ENCODE data around the gene TMX2.
"Not testable (repeated sequence)": the region's sequence is repeated elsewhere in the genome, so short reads cannot be mapped to it uniquely, and the experiment has no call there.

Gene TMX2

DNA sequence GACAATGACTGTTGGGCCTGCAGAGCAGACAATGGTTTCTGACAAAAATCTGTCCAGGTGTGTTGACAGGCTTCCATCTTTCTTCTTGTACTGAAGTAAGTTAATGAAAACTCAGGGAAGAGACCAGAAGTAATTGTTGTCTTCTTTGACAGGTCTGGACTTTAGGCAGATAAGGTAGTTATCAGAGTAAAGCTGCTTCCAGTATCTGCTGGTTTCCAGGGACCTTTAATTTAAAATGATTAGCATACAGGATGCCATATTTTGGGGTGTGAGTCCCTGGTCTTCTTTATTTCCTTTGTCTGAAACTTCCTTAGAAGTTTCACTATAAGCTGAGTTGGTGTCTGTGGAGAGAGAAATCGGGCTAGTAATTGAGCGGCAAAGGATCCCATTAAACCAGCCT is 1.4 kb downstream of the TMX2 start:
- no peak for DNase-seq (ENCODE audit: low read depth in 2 of 2)

DNA sequence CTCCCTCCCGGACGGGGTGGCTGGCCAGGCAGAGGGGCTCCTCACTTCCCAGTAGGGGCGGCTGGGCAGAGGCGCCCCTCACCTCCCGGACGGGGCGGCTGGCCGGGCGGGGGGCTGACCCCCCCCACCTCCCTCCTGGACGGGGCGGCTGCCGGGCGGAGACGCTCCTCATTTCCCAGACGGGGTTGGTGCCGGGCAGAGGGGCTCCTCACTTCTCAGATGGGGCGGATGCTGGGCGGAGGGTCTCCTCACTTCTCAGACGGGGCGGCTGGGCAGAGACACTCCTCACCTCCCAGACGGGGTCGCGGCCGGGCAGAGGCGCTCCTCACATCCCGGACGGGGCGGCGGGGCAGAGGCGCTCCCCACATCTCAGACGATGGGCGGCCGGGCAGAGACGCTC is 4.3 kb downstream of the TMX2 start:
- not testable (repeated sequence) for DNase-seq (ENCODE audit: low read depth in 2 of 2)

DNA sequence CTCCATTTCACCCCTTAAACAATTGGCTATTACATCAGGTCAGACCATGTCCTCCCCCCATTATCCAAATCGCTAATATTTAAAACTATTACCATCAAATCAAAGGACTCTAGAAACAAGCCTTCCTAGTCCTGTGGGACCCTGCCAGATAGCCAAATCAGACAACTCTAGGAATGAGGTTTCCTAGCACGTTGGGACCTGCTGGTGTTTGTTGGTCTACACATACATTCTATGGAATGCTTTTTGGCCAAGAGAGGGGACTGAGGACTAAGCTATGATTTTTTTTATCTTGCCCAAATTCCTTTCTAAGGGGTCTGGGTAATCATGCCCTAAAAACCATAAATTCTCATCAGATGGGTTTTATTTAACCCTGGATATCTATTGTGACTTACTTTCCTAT is 14.8 kb downstream of the TMX2 start:
- DNase-seq (ENCODE audit: low read depth in 2 of 2): no peak

DNA sequence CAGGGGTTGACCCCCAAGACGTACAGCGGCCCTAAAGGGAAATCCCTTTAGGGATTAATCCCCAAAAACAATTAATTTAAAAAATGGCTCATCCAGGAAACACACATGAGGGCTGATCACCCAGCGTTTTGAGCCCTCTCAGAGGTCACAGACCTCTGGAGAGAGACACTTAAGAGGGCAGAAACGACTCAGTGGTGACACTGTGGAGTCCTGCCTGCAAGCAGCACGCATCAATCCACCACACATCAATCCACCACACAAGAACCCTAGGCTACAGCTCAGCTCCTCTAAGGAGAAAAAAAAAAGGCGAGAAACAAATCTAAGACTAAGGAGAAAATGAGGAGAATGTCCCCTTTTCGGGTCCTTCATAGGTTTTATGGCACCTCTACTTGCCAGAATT is 16.4 kb downstream of the TMX2 start:
- no peak for DNase-seq (ENCODE audit: low read depth in 2 of 2)

DNA sequence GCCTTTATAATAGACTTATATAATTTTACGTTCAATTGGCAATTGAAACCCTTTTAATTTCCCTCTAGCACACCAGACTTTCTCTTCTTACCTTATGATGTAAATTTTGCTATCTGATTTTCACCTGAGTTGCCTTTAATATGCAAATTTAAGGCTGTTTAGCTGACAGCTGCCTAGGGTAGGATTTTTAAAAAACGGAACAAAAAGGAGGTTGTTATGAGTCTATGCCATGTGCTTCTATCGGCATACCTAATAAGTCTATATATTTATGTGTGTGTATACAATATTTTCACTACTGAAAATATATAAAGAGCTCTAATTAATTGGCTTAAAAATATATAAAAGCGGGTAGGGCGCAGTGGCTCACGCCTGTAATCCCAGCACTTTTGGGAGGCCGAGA is 17.1 kb downstream of the TMX2 start:
- DNase-seq (ENCODE audit: low read depth in 2 of 2): no peak

DNA sequence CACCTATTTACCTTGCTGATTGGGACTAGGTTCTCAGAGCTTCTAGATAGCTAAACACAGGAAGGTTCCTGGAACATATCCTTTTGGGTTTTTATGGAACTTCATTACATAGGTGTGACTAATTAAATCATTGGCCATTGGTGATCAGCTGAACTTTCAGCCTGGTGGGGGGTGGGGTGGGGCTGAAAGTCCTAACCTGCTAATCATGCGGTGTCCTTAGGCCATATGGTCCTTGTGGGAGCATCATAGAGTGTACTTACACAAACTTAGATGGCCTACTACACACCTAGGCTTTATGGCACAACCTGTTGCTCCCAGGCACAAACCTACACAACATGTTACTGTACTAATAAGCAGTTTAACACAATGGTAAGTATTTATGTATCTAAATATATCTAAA is 20.3 kb downstream of the TMX2 start:
- no peak for DNase-seq (ENCODE audit: low read depth in 2 of 2)

DNA sequence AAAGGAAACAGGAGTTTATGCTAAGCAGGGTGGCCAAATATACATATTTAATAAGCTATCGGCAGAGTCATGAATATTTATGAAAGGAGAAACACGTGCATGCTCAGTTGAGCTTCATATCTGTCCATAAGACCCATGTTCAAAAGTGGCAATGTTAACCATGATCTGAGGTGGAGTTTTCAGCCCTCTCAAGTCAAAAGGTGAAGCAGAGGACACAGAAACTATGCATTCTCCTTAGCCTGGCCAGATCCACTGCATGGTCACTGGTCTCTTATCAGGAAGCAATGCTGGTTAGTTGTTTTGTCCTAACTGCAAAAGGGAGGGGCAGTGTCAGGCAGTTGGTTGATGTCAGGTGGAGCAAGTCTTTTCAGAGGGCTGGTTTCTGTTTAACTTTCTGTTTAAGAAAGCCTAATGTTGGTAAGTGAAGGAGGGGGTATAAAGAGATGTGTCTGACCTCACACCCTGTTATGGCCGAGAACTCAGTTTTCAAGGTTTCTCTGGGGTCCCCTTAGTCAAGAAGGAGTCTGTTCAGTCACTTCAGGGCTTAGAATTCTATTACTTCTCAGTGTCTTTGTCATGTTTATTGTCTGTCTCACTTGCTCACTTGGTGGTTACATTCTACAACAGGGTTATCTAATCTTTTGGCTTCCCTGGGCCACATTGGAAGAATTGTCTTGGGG is 23.4 kb downstream of the TMX2 start:
- DNase-seq (ENCODE audit: low read depth in 2 of 2): no peak

DNA sequence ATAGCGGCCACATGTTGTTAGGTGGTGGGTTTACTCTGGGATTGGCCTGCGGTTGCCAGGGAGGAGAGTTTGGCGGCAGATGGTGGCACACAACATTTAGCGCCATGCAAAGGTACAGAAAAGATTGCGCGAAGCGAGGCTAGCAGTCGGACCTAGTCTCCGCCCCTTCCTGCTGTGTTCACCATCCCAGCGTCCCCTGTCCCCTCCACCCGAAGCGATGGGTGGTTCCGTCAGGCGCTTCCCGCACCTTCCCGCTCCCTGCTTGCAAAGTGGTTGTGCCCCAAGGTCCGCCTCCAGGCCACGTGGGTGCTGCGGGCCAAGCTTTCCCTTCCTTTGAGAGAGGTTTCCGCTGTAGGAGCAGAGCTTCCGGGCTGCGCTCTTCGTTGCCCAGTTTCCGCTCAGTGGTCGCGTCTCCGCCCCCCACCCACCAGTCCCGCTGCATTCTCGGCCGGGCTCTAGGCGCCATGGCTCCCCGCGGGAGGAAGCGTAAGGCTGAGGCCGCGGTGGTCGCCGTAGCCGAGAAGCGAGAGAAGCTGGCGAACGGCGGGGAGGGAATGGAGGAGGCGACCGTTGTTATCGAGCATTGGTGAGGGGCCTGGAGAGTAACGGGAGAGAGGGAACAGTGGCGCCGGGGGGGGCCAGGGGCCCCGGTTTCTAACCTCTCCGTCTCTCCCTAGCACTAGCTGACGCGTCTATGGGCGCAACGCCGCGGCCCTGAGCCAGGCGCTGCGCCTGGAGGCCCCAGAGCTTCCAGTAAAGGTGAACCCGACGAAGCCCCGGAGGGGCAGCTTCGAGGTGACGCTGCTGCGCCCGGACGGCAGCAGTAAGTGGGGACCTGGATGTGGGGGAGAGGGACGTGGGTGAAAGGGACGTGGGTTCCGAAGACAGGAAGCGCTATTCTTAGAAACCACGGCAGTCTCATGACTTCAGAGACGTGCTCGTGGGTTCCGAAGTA is 29.0 kb downstream of the TMX2 start, which contains the start of gene SELENOH:
Gene SELENOH, plus strand, starts transcription at position 360 of the 955 bp plus-strand sequence. Its CDS starts 105 bp downstream, at position 465.
- peak; percentile 95 to 96 for DNase-seq (ENCODE audit: low read depth in 2 of 2)

DNA sequence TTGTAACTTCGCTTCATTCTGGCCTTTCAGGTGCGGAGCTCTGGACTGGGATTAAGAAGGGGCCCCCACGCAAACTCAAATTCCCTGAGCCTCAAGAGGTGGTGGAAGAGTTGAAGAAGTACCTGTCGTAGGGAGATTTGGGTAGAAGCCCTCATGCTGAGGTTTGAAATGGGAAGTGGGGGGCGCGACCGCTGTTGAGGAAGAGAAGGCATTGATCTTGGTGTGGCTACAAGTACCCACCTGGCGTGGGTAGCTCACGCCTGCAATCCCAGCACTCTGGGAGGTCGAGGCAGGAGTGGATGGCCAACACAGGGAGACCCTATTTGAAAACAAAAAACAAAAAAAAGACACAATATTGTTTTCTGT is 29.7 kb downstream of the TMX2 start:
- DNase-seq (ENCODE audit: low read depth in 2 of 2): no peak

DNA sequence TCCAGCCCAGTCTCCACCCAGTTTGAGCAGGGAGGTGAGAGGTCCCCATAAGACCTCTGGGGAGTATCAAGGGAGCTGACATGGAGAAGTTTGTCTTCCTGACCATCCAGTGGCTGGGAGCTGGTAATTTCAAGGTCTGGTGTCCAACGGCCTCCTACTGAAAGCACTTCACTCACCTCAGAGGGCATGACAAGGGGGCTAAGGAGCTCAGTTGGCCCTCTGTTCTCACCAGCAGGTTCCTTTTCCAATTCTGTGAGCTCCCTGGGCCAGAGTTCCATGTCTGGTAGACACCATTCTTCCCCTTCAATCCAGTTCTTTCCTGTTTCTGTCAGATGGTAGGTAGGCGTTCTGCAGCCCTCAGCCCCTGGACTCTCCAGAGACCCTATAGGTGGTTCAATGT is 32.0 kb downstream of the TMX2 start:
- DNase-seq (ENCODE audit: low read depth in 2 of 2): no peak

DNA sequence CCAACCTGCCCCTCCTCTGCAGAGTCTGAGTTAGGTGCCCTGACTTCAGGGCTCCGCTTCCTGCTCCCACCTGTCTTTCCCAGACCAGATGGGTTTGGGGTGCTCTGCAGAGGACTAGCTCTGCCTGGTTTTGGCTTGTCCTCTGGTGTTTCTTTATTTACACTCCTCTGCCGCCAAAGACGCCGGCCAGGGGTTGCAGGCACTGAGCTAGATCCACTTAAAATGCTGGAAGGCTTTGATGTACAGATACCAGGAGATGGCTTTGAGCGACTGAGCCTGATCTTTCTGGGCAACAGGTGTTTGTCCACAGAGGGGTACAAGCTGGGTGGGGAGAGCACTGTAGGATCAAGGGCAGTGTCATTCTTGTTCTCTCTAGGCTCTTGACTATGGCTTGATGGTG is 32.8 kb downstream of the TMX2 start:
- no peak for DNase-seq (ENCODE audit: low read depth in 2 of 2)

DNA sequence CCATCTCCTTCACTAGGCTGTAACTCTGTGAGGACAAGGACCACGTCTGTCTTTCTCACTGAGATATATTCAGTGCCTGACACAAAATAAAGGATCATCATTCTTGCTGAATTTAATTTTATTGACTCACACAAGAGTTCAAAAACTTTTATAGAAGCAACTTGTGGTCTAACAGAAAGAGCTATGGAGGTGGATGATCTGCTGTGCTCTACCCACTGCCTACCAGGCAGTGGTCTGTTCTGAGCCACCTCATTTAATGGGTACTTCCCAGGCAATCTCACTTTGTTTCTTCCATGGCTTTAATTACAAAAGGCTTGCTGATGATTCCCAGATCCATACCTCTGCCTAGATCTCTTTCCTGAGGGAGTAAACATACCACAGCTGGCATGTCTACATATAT is 34.5 kb downstream of the TMX2 start:
- DNase-seq (ENCODE audit: low read depth in 2 of 2): no peak

DNA sequence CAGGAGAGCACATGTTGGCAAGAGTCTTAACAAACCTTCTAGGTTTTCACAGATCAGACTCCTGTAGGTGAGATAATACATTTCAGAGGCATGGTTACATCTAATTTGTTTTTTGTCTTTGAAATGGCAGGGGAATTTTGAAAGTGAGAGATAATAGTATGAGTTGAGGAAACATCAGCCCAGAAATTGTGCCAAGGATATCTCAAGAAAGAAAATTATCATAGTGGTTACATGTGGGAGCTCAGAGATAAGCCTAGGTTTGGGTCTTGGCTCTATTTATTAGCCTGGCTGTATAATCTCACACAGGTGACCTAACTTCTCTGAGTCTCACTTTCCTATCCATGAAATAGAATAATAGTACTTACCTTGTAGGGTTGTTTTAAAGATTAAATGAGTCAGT is 38.8 kb downstream of the TMX2 start:
- DNase-seq (ENCODE audit: low read depth in 2 of 2): no peak

DNA sequence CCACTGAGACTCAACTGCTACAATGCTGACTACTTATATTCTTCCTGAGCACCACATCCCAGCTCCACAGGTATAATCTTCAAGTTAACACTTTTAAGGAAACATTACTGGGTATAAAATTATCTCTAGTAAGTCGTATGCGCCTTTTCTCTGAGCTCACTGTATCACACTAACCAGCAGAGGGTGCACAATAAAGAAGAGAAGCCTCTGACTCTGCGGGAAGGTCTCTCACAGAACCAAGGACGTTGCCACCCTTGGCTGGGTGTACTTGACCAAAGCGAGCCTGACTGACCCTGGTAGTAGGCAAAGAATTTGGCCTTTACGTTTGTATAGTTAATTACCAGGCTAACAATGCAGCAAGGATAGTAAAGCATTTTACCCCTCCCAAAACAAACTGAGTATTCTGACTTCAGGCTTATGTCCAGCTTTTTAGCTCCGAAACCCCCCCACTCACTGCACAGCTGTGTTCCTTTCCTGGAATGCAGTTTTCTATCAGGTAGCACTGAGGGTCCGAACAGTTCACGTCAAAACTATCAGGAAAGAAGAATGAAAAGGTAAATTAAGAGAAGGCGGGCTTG is 39.4 kb downstream of the TMX2 start, which contains the start of gene BTBD18:
Gene BTBD18, minus strand, starts transcription at position 144 of the 578 bp plus-strand sequence. CDS start 631 bp downstream, outside the sequence.
- DNase-seq (ENCODE audit: low read depth in 2 of 2): no peak

DNA sequence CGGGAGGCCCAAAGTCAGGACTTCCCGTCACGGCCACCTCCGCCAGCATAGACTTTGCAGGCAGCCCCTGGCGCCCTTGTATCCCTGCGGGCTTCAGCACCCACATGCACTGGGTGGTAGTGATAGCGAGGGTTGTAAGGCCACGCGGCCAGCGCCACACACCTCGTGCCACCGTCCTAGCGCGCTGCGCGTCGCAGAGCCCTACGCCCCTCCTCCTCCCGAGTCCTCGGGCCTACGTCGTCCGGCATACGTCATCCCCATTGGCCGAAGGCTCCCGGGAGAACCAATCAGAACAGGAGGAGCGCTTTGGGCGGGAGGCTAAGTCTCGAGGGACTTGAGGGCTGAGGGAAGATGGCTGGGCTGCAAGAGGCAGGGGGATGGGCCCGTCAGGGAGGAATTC is 40.6 kb downstream of the TMX2 start:
- no peak for DNase-seq (ENCODE audit: low read depth in 2 of 2)

DNA sequence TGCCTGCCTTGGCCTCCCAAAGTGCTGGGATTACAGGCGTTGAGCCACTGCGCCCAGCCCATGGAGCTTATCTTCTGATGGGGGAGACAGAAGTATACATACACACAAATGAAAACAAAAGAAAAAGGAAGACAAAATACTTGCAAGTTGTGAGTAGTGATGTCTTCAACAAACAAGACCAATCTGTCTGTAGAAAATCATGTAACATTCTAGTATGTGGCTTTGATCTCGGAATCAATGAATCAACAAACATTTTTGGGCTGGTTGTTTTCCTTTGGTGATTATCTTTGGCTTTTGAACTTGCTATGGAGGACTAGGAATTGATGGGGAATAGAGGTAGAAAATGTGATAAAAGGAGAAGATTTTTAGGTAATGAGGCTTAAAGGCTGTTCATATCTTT is 45.8 kb downstream of the TMX2 start:
- DNase-seq (ENCODE audit: low read depth in 2 of 2): no peak

DNA sequence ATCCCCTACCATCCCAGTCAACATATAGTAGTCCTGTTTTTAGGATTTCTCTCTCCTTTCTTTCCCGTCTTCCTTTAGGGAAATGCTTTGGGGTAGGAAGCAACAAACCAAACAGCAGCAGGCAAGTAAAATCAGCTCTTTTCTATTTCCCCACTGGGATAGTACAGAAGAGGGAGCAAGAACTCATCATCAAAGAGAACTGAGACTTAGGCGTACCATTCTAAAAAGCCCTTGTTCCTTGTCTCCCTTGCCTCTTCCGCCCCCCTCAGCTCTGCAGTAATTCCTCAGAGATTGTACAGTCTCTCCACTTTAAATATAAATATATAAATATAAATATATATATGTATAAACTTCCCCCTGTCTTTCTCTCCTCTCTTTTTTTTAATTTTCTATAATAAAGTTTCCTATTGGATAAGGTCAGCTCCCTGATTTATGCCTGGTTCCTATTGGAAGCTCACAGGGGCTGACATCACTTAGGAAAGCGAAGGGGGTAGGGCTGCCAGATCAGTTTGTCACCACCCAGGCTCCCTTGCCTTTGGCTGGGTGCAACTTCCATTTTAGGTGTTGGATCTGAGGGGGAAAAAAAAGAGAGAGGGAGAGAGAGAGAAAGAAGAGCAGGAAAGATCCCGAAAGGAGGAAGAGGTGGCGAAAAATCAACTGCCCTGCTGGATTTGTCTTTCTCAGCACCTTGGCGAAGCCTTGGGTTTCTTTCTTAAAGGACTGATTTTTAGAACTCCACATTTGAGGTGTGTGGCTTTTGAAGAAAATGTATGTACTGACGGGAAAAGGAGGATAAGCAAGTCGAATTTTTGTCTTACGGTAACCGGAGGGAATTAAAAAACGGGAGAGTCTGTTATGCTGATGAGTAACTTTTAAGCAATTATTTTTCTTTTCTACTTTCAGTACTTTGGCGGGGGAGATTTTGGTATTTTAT is 49.2 kb downstream of the TMX2 start, which contains the start of gene CTNND1:
Gene CTNND1, plus strand, starts transcription at position 502 of the 934 bp plus-strand sequence. CDS start 29,677 bp downstream, outside the sequence.
- DNase-seq (ENCODE audit: low read depth in 2 of 2): no peak

DNA sequence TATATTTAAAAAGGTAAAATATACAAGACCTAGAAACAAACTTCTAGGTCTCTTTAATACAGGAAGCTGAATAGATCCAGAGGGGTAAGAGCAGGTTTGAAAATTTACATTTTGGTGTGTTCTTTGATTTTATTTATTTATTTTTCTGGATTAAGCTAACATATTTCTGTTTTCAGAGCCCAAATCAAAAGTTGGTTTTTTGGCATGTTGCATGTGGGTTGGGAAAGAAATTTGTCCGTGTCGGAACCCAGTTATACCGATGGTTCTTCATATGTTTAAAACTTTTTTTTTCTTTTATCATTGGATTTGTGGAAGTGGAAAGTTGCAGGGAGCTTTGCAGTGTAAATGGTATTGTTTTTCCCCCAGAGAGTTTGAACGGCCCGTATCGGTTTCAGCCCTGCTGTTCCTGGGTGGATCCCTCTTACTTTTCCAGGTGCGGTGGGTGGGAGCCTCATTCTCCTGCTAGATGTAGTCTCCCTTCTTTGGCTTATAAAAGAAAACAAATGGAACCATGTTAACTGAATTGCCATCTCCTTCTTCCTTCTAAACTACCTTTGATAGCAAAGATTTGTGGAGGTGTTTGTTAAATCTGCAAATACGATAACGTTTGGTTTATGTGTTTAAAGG is 50.0 kb downstream of the TMX2 start:
- no peak for DNase-seq (ENCODE audit: low read depth in 2 of 2)

DNA sequence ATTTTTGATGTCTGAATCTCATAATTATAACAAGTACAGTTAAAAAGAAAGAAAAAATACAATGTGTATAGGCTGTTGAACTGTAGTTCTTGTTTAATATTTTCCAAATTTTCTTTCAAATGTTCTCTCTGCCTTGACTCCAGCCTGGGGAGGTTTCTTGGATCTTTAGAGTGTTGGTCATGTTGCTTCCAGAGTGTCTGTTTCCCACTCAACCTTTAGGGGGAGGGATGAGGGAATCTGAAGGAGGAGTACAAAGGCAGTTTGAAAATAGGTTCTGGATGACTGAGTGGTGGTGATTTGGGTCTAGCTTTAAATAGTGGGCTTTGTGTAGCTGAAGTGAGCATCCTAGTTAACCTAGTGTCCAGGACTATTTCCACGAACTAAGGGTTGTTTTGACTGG is 51.2 kb downstream of the TMX2 start:
- no peak for DNase-seq (ENCODE audit: low read depth in 2 of 2)

DNA sequence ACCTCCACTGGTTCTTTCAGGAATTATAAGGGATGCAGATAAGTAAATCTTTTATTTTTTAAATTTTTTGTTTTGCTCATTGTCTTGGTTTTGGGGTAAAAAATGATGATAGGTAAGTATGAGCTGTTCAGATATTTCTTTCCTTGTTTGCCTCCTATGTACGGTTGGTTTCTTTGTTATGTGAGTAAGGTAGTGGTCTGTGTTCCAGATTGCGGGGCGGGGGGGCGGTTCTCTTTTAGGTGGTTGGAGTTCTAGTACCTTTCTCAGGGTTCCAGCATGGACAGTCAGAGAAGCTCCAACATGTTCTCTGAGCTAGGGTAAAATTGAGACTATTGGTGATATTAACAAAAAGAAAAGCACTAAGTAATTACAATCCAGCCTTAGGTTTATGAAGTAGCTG is 51.6 kb downstream of the TMX2 start:
- DNase-seq (ENCODE audit: low read depth in 2 of 2): no peak

DNA sequence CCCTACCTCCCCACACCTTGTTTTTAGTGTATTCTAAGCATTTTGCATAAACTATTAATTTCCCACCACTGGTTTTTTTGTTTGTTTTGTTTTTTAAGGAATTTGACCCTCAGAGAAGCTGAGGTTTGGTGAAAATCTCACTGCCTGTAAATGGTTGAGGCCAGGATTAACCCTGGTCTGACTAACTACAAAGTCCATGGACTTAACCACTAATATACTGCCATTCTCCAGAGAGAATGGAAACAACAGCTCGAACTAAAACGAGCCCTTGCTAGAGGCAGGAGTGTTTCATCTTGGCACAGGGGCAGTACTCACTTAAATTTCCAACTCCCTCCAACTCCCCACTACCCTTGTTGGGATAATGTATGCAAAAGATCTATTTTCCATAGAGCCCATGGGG is 52.2 kb downstream of the TMX2 start:
- DNase-seq (ENCODE audit: low read depth in 2 of 2): no peak

Data from stimulated activated CD8-positive, alpha-beta memory T cell treated with anti-CD3 and anti-CD28 coated beads, Interleukin-15, amount 100 ng/mL, for 48 hours (primary cell).